GM23338 (cell line): ENCODE data around the gene AHR.

Experiments
- CREB1 ChIP-seq: fragments of 250-450 bp; sonication (Bioruptor Pico); IDR thresholded peaks from 2 replicates; pipeline ENCODE4 v1.5.0; 2020; ENCODE audit warnings: low read depth, mild to moderate bottlenecking, moderate library complexity
- CTCF ChIP-seq, 2 experiments: fragments of 200-600 bp in 1 of 2; sonication (generic) in 1 of 2; conservative IDR thresholded peaks; 2 replicates each; pipeline versions ENCODE4 v1.5.1 to v1.6.1; 2016 to 2017; ENCODE audit warnings: antibody characterized with exemption in 2 of 2, low read depth in 2 of 2, mild to moderate bottlenecking in 2 of 2, moderate library complexity in 1 of 2
- EZH2 ChIP-seq: fragments of 200-600 bp; sonication (generic); IDR thresholded peaks from one replicate; pipeline ENCODE4 v1.8.0; 2017; ENCODE audit warnings: antibody characterized with exemption, mild to moderate bottlenecking, low read depth; ENCODE audit not compliant: unreplicated experiment
- EZH2phosphoT487 ChIP-seq: fragments of 200-600 bp; sonication (generic); IDR thresholded peaks from one replicate; pipeline ENCODE4 v1.8.1; 2018; ENCODE audit warnings: antibody characterized with exemption; ENCODE audit not compliant: unreplicated experiment
- JUNB ChIP-seq: IDR thresholded peaks from one replicate; pipeline ENCODE4 v1.6.1; 2016; ENCODE audit warnings: antibody characterized with exemption; ENCODE audit not compliant: unreplicated experiment
- POLR2AphosphoS5 ChIP-seq: IDR thresholded peaks from 2 replicates; pipeline ENCODE4 v1.6.1; 2016; ENCODE audit warnings: antibody characterized with exemption, low read depth
- REST ChIP-seq: IDR thresholded peaks from one replicate; pipeline ENCODE4 v1.6.1; 2018; ENCODE audit warnings: antibody characterized with exemption; ENCODE audit not compliant: unreplicated experiment
- STAT1 ChIP-seq: IDR thresholded peaks from one replicate; pipeline ENCODE4 v1.6.1; 2016; ENCODE audit warnings: antibody characterized with exemption; ENCODE audit not compliant: unreplicated experiment
- ZNF331 ChIP-seq: fragments of 250-450 bp; sonication (Bioruptor Pico); IDR thresholded peaks from 2 replicates; pipeline ENCODE4 v1.5.0; 2020; ENCODE audit warnings: low read depth, mild to moderate bottlenecking, moderate library complexity
- ZNF462 ChIP-seq: fragments of 250-450 bp; sonication (Bioruptor Pico); IDR thresholded peaks from 2 replicates; pipeline ENCODE4 v1.5.0; 2020; ENCODE audit warnings: mild to moderate bottlenecking, moderate library complexity

GRCh38 chr7:17279061-17279460 is 19.4 kb upstream of the AHR start:
- TF ChIP-seq CTCF (conservative IDR thresholded peaks at IDR 0.05; ENCODE audit: low read depth in 2 of 2): no peak
- no peak for TF ChIP-seq JUNB
- TF ChIP-seq EZH2: no peak
- TF ChIP-seq EZH2phosphoT487: no peak
- no peak for TF ChIP-seq REST
- TF ChIP-seq POLR2AphosphoS5: no peak
- no peak for TF ChIP-seq ZNF462
- no peak for TF ChIP-seq ZNF331 (CRISPR knock-in tag)
- no peak for TF ChIP-seq STAT1
- no peak for TF ChIP-seq CREB1 (CRISPR knock-in tag)
